GM10847 (cell line): ENCODE data around the gene RCOR2.

Source experiments
- POLR2A ChIP-seq: IDR thresholded peaks from 2 replicates; pipeline ENCODE4 v1.6.1; 2011; ENCODE audit not compliant: insufficient read length; ENCODE audit errors: extremely low read depth

The RCOR2 gene

DNA sequence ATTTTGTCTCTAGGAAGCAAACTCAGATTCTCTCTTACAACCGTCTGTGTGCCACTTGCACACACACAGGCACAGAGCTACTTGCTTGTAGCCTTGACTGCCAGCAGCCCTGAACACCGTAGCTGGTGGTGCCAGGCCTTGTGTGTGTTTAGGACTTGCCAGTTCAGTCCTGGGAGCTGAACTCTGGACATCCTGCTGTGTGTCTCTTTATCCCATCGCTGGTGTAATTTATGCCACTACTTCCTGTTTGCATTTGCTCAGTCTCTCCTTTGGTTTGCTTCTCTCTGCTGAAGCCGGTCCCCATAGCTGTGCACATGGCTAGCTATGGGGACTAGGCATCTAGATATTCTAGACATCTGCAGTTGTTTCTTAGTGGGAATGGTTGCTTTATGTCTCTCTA lies 54.0 kb downstream of the RCOR2 start:
- TF ChIP-seq POLR2A = no peak
